CD14-positive monocyte (primary cell): Measurements from ENCODE around the gene PTPN12. TPM values are rescaled to one million over a fixed set of nuclear protein-coding genes. Genes with fewer than 3 reads are reported as not detected.
A peak's percentile ranks its signal among the peaks of the same experiment; 100 is the strongest.
"Not testable (repeated sequence)": the region's sequence is repeated elsewhere in the genome, so short reads cannot be mapped to it uniquely, and the experiment has no call there.

Experiments used
- DNase-seq, 3 donors: peaks; one replicate each; pipeline ENCODE4 v3.0.0-alpha.2; 2011 to 2022
- H2AFZ ChIP-seq: 2 replicates; pipeline ENCODE4 v1.6.0; 2012; ENCODE audit warnings: mild to moderate bottlenecking, low read depth, low read length, inconsistent platforms; ENCODE audit not compliant: insufficient read depth, poor library complexity, severe bottlenecking
- H3K27ac ChIP-seq, 2 donors: 1 replicate in 1 of 2; 2 replicates in 1 of 2; pipeline ENCODE4 v1.5.1; 2012 to 2013; ENCODE audit warnings: low read length in 2 of 2, control low read depth in 1 of 2, inconsistent platforms in 1 of 2, low read depth in 1 of 2, mild to moderate bottlenecking in 1 of 2
- H3K27me3 ChIP-seq, 2 donors: one replicate each; pipeline versions ENCODE4 v1.6.0 to v1.6.1; 2011 to 2013; ENCODE audit warnings: low read length in 2 of 2; ENCODE audit not compliant: control insufficient read depth in 2 of 2, insufficient read depth in 2 of 2
- H3K36me3 ChIP-seq, 2 donors: replicated peaks in 1 of 2; 1 replicate in 1 of 2; 2 replicates in 1 of 2; pipeline versions ENCODE4 v1.5.1 to v1.6.1; 2012 to 2013; ENCODE audit warnings: low read length in 2 of 2, control low read depth in 1 of 2, inconsistent platforms in 1 of 2, mild to moderate bottlenecking in 1 of 2; ENCODE audit not compliant: insufficient read depth in 2 of 2, control insufficient read depth in 1 of 2
- H3K4me1 ChIP-seq, 2 donors: 1 replicate in 1 of 2; 2 replicates in 1 of 2; pipeline versions ENCODE4 v1.5.1 to v1.6.1; 2012 to 2013; ENCODE audit warnings: low read length in 2 of 2, control low read depth in 1 of 2, inconsistent platforms in 1 of 2, mild to moderate bottlenecking in 1 of 2, moderate library complexity in 1 of 2; ENCODE audit not compliant: insufficient read depth in 2 of 2, control insufficient read depth in 1 of 2
- H3K4me2 ChIP-seq: replicated peaks from 2 replicates; pipeline ENCODE3; 2012; ENCODE audit warnings: low read length, moderate library complexity, mild to moderate bottlenecking; ENCODE audit not compliant: poor library complexity, severe bottlenecking; ENCODE audit errors: extremely low read depth
- H3K4me3 ChIP-seq, 3 experiments: fragments of 200-600 bp in 1 of 3; sonication (generic) in 1 of 3; replicated peaks in 1 of 3; 1 replicate in 2 of 3; 2 replicates in 1 of 3; pipeline ENCODE4 v1.5.1; 2011 to 2013; ENCODE audit warnings: low read length in 3 of 3, mild to moderate bottlenecking in 3 of 3, control low read depth in 2 of 3, low read depth in 2 of 3, inconsistent platforms in 1 of 3, moderate library complexity in 1 of 3
- H3K79me2 ChIP-seq: 2 replicates; pipeline ENCODE4 v1.6.0; 2012; ENCODE audit warnings: mild to moderate bottlenecking, control low read depth, inconsistent platforms, low read length, moderate library complexity; ENCODE audit not compliant: insufficient read depth
- H3K9ac ChIP-seq: 2 replicates; pipeline ENCODE4 v1.6.0; 2017; ENCODE audit warnings: low read length, mild to moderate bottlenecking; ENCODE audit not compliant: insufficient read depth, poor library complexity, severe bottlenecking
- H3K9me3 ChIP-seq, 2 donors: replicated peaks in 1 of 2; 1 replicate in 1 of 2; 2 replicates in 1 of 2; pipeline versions ENCODE4 v1.5.1 to v1.6.1; 2012 to 2013; ENCODE audit warnings: low read length in 2 of 2, control low read depth in 1 of 2; ENCODE audit not compliant: control insufficient read depth in 1 of 2, insufficient read depth in 1 of 2
- H4K20me1 ChIP-seq: 2 replicates; pipeline ENCODE4 v1.6.0; 2012; ENCODE audit warnings: mild to moderate bottlenecking, low read length, control low read depth, moderate library complexity; ENCODE audit not compliant: insufficient read depth
- H3K27ac Mint-ChIP-seq, 7 donors: one replicate each; pipeline ENCODE4 v1.8.0; 2020; ENCODE audit warnings: mild to moderate bottlenecking in 7 of 7, mixed read lengths in 7 of 7, moderate library complexity in 6 of 7, inconsistent platforms in 2 of 7
- H3K27me3 Mint-ChIP-seq, 3 donors: one replicate each; pipeline ENCODE4 v1.8.0; 2021 to 2022; ENCODE audit warnings: low read depth in 3 of 3, mild to moderate bottlenecking in 3 of 3, mixed read lengths in 3 of 3, moderate library complexity in 3 of 3, inconsistent platforms in 1 of 3
- H3K36me3 Mint-ChIP-seq, 2 donors: one replicate each; pipeline ENCODE4 v1.8.0; 2020; ENCODE audit warnings: mixed read lengths in 2 of 2, inconsistent platforms in 1 of 2, mild to moderate bottlenecking in 1 of 2
- H3K4me1 Mint-ChIP-seq: one replicate; pipeline ENCODE4 v1.8.0; 2020; ENCODE audit warnings: mild to moderate bottlenecking, mixed read lengths
- H3K4me3 Mint-ChIP-seq, 2 donors: one replicate each; pipeline ENCODE4 v1.8.0; 2020; ENCODE audit warnings: mild to moderate bottlenecking in 2 of 2, mixed read lengths in 2 of 2, moderate library complexity in 1 of 2
- H3K9me3 Mint-ChIP-seq, 7 donors: one replicate each; pipeline ENCODE4 v1.8.0; 2020 to 2022; ENCODE audit warnings: mixed read lengths in 7 of 7, mild to moderate bottlenecking in 6 of 7, moderate library complexity in 6 of 7, inconsistent platforms in 2 of 7
- WGBS: methylation state at CpG from one replicate; pipeline ENCODE4 v1.1.5; 2013; ENCODE audit warnings: missing lambda C conversion rate; ENCODE audit not compliant: insufficient coverage; 5-methylcytosine and 5-hydroxymethylcytosine counted together
- intact Hi-C, 2 donors: fragments of 100-400 bp; cut with micrococcal nuclease; formaldehyde crosslinking; loops; one replicate each; pipeline versions ENCODE4 v1.15.0 to v1.15.1; 2023
- polyA plus RNA-seq, 3 donors: library from polyadenylated mRNA; depleted of rRNA in 1 of 3; unstranded in 2 of 3; stranded (reverse) in 1 of 3; fragments of 300-500 nt in 2 of 3; fragments of >200 nt in 1 of 3; fragmentation: Illumina TruSeq in 2 of 3; gene quantifications; 1 replicate in 2 of 3; 2 replicates in 1 of 3; pipeline ENCODE4 v1.2.3, GENCODE V29; 2012 to 2021
- TF ChIP-seq, protein P1 (sequence below): fragments of 200-600 bp; IDR thresholded peaks from one replicate; pipeline ENCODE4 v1.8.0; 2022; ENCODE audit warnings: antibody characterized with exemption, mild to moderate bottlenecking

PTPN12 gene
- polyA plus RNA-seq, 3 donors = 6.6 to 36.7 (median 11.8) TPM

DNA sequence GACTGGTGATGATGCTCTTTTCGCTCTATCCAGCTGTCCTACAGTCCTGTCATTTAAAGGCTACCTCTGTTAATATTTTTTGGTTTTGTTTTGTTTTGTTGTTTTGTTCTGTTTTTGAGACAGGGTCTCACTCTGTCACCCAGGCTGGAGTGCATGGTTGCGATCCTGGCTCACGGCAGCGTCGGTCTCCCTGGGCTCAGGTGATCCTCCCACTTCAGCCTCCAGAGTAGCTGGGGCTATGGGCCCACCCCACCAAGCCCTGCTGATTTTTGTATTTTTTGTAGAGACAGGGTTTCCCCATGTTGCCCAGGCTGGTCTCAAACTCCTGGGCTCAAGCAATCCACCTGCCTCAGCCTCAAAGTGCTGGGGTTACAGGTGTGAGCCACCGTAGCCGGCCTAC, 3.9 kb downstream of the PTPN12 start:
- peaks cover 89% of the 10 kb centered on the region for H3K79me2 ChIP-seq
- H3K36me3 ChIP-seq, H3K27me3 ChIP-seq, H3K27me3 Mint-ChIP-seq, H3K9me3 ChIP-seq, H3K9me3 Mint-ChIP-seq, H2AFZ ChIP-seq, H3K4me3 ChIP-seq, intact Hi-C loops, DNase-seq, H3K9ac ChIP-seq: not testable (repeated sequence)
- H3K36me3 Mint-ChIP-seq = peaks cover 2 to 19% of the 10 kb centered on the region in 2 donors
- 100% methylated on average over 3 of the region's 7 CpGs for WGBS
- H3K27ac Mint-ChIP-seq = peak overlapping the region in 6 of 7 donors; percentile 1 to 48 (median 14)
- H4K20me1 ChIP-seq = peaks cover 73% of the 10 kb centered on the region
- H3K4me2 ChIP-seq = peak overlapping the region; percentile 17
- peaks cover 48 to 59% of the 10 kb centered on the region in 2 donors for H3K4me1 ChIP-seq
- H3K4me1 Mint-ChIP-seq = peaks cover 57% of the 10 kb centered on the region
- H3K4me3 Mint-ChIP-seq = peak overlapping the region in 1 of 2 donors; percentile 4
- H3K27ac ChIP-seq = peak overlapping the region in 1 of 2 donors; percentile 64

DNA sequence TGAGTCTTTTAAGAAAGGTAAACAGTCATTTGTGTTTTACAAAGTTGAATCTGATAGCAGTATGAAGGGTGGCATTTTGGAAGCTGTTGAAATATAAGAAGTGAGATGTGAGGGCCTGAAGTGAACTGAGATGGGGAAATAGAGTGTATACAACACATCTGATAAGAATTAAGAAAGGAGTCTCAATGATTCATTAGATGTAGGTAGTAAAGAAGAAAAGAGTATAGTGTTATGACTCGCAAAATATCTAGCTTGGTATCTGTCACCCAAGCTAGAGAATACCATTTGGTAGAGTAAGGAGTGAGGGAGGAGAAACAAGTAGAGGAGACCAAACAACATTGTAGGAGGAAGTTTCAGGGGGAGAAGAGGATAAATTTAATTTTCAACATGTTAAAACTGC, 5.3 kb downstream of the PTPN12 start:
- Mint-ChIP-seq H3K4me1 (peaks cover 66% of the 10 kb centered on the region), H3K9me3 (no peaks in the 10 kb centered on the region), H3K27me3 (no peaks in the 10 kb centered on the region), H3K36me3 (peaks cover 2 to 27% of the 10 kb centered on the region in 2 donors), H3K27ac (peak overlapping the region; percentile 46 to 89 (median 67)), H3K4me3 (peak overlapping the region in 1 of 2 donors; percentile 1)
- Histone ChIP-seq H3K9ac (no peak overlapping the region), H3K36me3 (no peaks in the 10 kb centered on the region), H3K4me2 (peak overlapping the region; percentile 5), H3K27me3 (no peaks in the 10 kb centered on the region), H3K4me1 (peaks cover 51 to 67% of the 10 kb centered on the region in 2 donors), H4K20me1 (peaks cover 87% of the 10 kb centered on the region), H3K27ac (peak overlapping the region in 1 of 2 donors; percentile 64), H2AFZ (no peak overlapping the region), H3K4me3 (no peak overlapping the region), H3K79me2 (peaks cover 100% of the 10 kb centered on the region), H3K9me3 (no peaks in the 10 kb centered on the region)
- TF ChIP-seq, protein P1, sequence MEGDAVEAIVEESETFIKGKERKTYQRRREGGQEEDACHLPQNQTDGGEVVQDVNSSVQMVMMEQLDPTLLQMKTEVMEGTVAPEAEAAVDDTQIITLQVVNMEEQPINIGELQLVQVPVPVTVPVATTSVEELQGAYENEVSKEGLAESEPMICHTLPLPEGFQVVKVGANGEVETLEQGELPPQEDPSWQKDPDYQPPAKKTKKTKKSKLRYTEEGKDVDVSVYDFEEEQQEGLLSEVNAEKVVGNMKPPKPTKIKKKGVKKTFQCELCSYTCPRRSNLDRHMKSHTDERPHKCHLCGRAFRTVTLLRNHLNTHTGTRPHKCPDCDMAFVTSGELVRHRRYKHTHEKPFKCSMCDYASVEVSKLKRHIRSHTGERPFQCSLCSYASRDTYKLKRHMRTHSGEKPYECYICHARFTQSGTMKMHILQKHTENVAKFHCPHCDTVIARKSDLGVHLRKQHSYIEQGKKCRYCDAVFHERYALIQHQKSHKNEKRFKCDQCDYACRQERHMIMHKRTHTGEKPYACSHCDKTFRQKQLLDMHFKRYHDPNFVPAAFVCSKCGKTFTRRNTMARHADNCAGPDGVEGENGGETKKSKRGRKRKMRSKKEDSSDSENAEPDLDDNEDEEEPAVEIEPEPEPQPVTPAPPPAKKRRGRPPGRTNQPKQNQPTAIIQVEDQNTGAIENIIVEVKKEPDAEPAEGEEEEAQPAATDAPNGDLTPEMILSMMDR = no peak
- DNase-seq = peak in 2 of 3 donors; percentile 38 to 39
- intact Hi-C loops = no loop called here
- WGBS = 80% methylated on average over 1 of the region's 1 CpG
